Right renal cortex interstitium (tissue), 3 donors: ENCODE data around the gene NME3. TPM values are rescaled to one million over a fixed set of nuclear protein-coding genes. Genes with fewer than 3 reads are reported as not detected.

Experiments
- DNase-seq, 3 donors: peaks; one replicate each; pipeline ENCODE4 v3.0.0-alpha.2; 2013; ENCODE audit warnings: low read depth in 3 of 3, low spot score in 2 of 3
- polyA plus RNA-seq, 3 donors: library from polyadenylated mRNA; unstranded; fragments of 120-200 nt; gene quantifications; one replicate each; pipeline ENCODE4 v1.2.1, GENCODE V29; 2013; ENCODE audit not compliant: insufficient read length in 3 of 3

The NME3 gene
- polyA plus RNA-seq, 3 donors, result 18.8 to 22.1 (median 19.4) TPM

- no peak for DNase-seq
These were observed 785 bp downstream of the NME3 start for GRCh38 chr16:1770328-1771187.

GRCh38 chr16:1769402-1770300, 1.7 kb downstream of the NME3 start:
- DNase-seq, result no peak

GRCh38 chr16:1768767-1769401, 2.5 kb downstream of the NME3 start:
- no peak for DNase-seq

DNA sequence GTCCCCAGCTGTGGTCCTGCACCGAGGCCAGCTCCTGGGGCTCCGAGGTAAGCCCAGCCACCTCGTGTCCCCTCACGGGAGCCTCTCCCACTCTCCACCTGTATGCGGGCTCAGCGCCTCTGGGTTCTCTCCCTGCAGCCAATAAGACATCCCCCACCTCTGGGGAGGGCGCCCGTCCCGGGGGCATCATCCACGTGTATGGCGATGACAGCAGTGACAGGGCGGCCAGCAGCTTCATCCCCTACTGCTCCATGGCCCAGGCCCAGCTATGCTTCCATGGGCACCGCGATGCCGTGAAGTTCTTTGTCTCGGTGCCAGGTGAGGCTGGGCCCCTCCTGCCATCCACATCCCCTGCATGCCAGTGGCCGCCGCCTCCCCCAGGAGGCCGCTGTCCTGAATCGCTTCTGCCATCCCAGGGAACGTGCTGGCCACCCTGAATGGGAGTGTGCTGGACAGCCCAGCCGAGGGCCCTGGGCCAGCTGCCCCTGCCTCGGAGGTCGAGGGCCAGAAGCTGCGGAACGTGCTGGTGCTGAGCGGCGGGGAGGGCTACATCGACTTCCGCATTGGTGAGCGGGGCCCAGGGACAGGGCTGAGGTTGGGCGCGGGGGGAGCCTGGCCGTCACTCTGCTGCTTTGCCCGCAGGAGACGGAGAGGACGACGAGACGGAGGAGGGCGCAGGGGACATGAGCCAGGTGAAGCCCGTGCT, 3.1 kb downstream of the NME3 start:
- no peak for DNase-seq

- no peak for DNase-seq
These were observed 4.0 kb downstream of the NME3 start for GRCh38 chr16:1767116-1767994.

DNA sequence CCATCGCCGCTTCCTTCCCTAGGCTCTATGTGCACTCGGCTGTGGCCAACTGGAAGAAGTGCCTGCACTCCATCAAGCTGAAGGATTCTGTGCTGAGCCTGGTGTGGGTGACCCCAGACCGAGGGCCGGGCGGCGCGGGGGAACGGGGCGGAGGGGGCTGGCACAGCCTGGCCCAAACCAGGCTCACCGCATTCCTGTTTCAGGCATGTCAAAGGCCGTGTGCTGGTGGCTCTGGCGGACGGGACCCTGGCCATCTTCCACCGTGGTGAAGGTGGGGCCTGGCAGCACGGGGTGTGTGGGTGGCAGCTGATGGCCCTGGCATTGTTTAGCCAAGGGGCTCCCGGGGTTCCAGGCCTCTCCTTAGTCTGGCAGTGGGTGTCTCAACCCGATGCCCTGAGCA, 4.6 kb downstream of the NME3 start:
- no peak for DNase-seq

DNA sequence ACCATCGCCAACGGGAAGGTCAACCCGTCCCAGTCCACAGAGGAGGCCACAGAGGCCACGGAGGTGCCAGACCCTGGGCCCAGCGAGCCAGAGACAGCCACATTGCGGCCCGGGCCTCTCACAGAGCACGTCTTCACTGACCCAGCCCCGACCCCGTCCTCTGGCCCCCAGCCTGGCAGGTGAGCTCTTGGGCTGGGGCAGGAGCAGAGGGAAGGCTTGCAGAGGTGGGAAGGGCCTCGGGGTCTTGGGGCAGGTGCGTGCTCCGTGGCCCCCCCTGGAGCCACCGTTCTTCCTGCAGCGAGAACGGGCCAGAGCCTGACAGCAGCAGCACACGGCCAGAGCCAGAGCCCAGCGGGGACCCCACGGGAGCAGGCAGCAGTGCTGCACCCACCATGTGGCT, 5.1 kb downstream of the NME3 start:
- DNase-seq, result no peak

DNA sequence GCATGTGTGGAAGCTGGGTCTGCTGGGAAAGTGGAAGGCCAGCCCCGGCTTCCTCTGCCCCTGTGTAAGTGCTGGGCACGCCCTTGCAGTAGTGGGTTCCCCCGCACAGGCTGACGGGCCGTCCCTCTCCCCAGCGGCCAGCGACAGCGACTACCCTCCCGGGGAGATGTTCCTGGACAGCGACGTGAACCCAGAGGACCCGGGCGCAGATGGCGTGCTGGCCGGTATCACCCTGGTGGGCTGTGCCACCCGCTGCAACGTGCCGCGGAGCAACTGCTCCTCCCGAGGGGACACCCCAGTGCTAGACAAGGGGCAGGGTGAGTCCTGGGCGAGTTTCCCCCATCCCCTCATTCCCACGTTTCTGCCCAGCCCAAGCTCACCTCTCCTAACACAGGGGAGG, 5.5 kb downstream of the NME3 start:
- no peak for DNase-seq

DNA sequence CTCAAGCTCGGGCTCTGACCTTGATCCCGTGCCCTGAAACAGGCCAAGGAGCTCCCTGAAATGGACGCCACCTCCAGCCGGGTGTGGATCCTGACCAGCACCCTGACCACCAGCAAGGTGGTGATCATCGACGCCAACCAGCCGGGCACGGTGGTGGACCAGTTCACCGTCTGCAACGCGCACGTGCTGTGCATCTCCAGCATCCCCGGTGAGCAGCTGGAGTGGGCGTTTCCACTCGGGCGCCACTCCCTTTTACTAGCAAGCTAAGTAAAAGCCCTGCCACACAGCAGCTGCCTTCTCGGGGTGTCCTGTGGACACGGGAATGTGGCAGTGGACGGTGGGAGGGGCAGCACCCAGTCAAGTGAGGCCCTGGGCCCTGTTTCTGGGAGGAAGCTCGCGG, 6.4 kb downstream of the NME3 start:
- no peak for DNase-seq

DNA sequence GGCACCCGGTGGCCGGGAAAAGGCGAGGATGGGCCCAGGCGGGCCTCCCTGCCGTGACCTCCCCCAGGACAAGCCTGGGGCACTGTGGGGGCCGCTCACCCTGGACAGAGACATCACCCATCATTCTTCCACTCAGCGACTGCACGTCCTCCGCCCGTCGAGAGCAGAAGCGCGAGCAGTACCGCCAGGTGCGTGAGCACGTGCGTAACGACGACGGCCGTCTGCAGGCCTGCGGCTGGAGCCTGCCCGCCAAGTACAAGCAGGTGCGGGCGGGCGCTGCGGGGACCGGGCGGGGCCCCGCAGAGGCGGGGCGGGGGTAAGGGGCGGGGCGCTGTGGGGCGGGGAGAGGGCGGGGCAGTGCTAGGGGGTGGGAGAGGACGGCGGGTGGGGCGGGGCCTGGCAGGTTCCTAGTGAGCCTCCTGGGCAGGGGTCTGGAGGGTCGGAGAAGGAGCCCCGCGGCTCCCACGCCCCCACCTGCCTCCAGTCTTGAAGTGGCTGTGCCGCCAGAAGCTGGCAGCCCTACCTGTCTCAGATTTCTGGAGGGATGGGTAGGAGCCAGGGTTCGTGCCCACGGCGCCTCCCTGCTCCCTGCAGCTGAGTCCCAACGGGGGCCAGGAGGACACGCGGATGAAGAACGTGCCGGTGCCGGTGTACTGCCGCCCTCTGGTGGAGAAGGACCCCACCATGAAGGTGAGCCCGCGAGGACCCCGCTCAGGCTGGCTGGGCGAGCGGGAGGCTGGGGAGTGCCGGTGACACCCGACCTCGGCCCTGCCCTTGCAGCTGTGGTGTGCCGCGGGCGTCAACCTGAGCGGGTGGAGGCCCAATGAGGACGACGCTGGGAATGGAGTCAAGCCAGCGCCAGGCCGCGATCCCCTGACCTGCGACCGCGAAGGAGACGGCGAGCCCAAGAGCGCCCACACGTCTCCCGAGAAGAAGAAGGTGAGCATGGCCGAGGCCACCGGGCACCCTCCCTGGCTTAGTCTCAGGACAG, 7.5 kb downstream of the NME3 start:
- no peak for DNase-seq

DNA sequence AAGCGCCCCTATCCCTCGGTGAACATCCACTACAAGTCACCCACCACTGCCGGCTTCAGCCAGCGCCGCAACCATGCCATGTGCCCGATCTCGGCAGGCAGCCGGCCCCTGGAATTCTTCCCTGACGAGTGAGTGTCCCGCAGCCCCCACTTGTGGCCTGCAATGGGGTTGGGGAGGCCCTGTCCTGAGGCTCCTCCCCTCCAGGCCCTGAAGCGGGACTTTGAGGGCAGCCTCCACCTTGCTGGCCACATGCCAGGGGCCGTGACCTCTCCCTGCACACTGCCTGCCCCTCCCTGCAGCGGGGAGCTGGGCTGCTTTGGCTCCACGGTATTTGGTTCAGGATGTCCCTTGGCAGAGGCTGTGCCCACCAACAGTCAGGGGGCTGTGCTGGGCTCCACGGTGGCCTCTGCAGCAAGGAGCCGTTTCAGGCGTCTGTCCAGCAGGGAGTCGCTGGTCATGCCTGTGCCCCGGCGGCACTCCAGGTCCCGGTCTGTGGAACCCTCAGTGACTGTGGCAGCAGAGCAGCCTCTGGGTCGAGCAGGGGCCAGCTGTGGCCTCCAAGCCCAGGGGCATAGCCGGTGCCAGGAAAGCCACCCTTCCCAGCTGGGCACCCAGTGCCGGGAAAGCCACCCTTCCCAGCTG, 8.3 kb downstream of the NME3 start:
- no peak for DNase-seq

- DNase-seq, result no peak
These were observed 9.0 kb downstream of the NME3 start for GRCh38 chr16:1762196-1762878.

DNA sequence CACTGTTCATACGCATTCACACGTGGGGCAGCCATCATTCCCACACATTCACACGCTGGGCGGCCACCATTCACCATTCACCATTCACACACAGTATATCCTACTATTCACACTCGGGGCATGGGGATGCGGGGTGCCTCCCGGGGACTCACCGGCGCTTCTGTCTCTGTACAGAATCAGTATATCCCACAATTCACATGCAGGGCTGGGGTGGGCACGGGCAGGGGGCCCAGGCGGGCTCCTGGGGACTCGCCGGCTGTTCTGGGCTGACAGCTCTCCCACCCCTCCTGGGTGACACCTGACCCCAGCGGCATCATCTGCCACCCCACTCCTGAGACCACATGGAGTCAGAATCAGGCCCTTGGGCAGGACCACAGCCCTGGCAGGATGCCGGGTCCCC, 9.6 kb downstream of the NME3 start:
- DNase-seq, result no peak

GRCh38 chr16:1760911-1761310, 10.4 kb downstream of the NME3 start:
- DNase-seq, result no peak

- DNase-seq, result no peak
These were observed 11.8 kb downstream of the NME3 start for GRCh38 chr16:1759511-1759910.

GRCh38 chr16:1758923-1759322, 12.4 kb downstream of the NME3 start:
- DNase-seq, result no peak

GRCh38 chr16:1757714-1758461, 13.5 kb downstream of the NME3 start:
- DNase-seq, result no peak
